Left lobe of liver (tissue), 2 donors: ENCODE data around the gene ACOX2. TPM values are rescaled to one million over a fixed set of nuclear protein-coding genes. Genes with fewer than 3 reads are reported as not detected.
"Not testable (repeated sequence)": the region's sequence is repeated elsewhere in the genome, so short reads cannot be mapped to it uniquely, and the experiment has no call there.

Experiments used
- ATAC-seq: fragments of 200-7000 bp; cut with Tn5 transposase; one replicate; pipeline ENCODE4 v1.9.1; 2020; ENCODE audit warnings: mild to moderate bottlenecking, moderate library complexity
- DNase-seq: peaks from one replicate; pipeline ENCODE4 v3.0.0-alpha.2; 2020; ENCODE audit warnings: low spot score
- total RNA-seq: library from RNA; stranded (reverse); gene quantifications from one replicate; pipeline ENCODE4 v1.2.1, GENCODE V29; 2021
- donor health status: DM: no; HTN: no; CAD: no; lungs with moderate emphysema.
- donor health status: DM: no; HTN: yes; CAD: no.

ACOX2 gene
- total RNA-seq, 1 donor from 2014 or later, result 285 TPM

GRCh38 chr3:58535531-58536500 is 1.2 kb downstream of the ACOX2 start:
- ATAC-seq, result peak; percentile 62

GRCh38 chr3:58534592-58535494 is 2.1 kb downstream of the ACOX2 start:
- ATAC-seq, result peak; percentile 10
- DNase-seq, result peak; percentile 70

More at GRCh38 chr3:58535531-58536500, 1.2 kb downstream of the ACOX2 start:
- DNase-seq, result peak; percentile 96

- DNase-seq (peak; percentile 86), ATAC-seq (peak; percentile 60)
These were observed 4.2 kb downstream of the ACOX2 start for GRCh38 chr3:58532794-58533220.

GRCh38 chr3:58531956-58532355 is 5.0 kb downstream of the ACOX2 start:
- DNase-seq (no peak), ATAC-seq (no peak)

GRCh38 chr3:58531555-58531954 is 5.4 kb downstream of the ACOX2 start:
- DNase-seq (no peak), ATAC-seq (no peak)

GRCh38 chr3:58530354-58530865 is 6.6 kb downstream of the ACOX2 start:
- peak; percentile 54 for DNase-seq
- ATAC-seq, result peak; percentile 6

GRCh38 chr3:58529516-58530353 is 7.3 kb downstream of the ACOX2 start:
- no peak for DNase-seq
- peak; percentile 2 for ATAC-seq

- ATAC-seq (peak; percentile 29), DNase-seq (peak; percentile 83)
These were observed 8.4 kb downstream of the ACOX2 start for GRCh38 chr3:58528629-58529028.

- not testable (repeated sequence) for DNase-seq, ATAC-seq
These were observed 9.6 kb downstream of the ACOX2 start for GRCh38 chr3:58527440-58527839.

GRCh38 chr3:58526515-58526957 is 10.5 kb downstream of the ACOX2 start:
- DNase-seq (no peak), ATAC-seq (peak; percentile 3)

GRCh38 chr3:58524326-58524888 is 12.6 kb downstream of the ACOX2 start:
- peak; percentile 1 for ATAC-seq
- peak; percentile 73 for DNase-seq

- DNase-seq (peak; percentile 49), ATAC-seq (peak; percentile 44)
These were observed 14.1 kb downstream of the ACOX2 start for GRCh38 chr3:58522759-58523425.

- ATAC-seq (peak; percentile 48), DNase-seq (peak; percentile 90)
These were observed 14.9 kb downstream of the ACOX2 start for GRCh38 chr3:58521917-58522631.

GRCh38 chr3:58521336-58521670 is 15.7 kb downstream of the ACOX2 start:
- no peak for DNase-seq
- ATAC-seq, result no peak

- DNase-seq (peak; percentile 81), ATAC-seq (peak; percentile 47)
These were observed 16.3 kb downstream of the ACOX2 start for GRCh38 chr3:58520403-58521335.

- ATAC-seq, result peak; percentile 61
- DNase-seq, result peak; percentile 79
These were observed 17.2 kb downstream of the ACOX2 start for GRCh38 chr3:58519668-58520402.

- ATAC-seq (peak; percentile 20), DNase-seq (peak; percentile 53)
These were observed 18.6 kb downstream of the ACOX2 start for GRCh38 chr3:58518291-58518789.
